NCI-H2196 (cell line): ENCODE data around the gene C6orf62.
"Not testable (repeated sequence)": the region's sequence is repeated elsewhere in the genome, so short reads cannot be mapped to it uniquely, and the experiment has no call there.

ENCODE experiments used
- DNase-seq: peaks from one replicate; lab custom pipeline; 2025; ENCODE audit not compliant: unreplicated experiment; lab: John Stamatoyannopoulos, UW

C6orf62 gene

DNA sequence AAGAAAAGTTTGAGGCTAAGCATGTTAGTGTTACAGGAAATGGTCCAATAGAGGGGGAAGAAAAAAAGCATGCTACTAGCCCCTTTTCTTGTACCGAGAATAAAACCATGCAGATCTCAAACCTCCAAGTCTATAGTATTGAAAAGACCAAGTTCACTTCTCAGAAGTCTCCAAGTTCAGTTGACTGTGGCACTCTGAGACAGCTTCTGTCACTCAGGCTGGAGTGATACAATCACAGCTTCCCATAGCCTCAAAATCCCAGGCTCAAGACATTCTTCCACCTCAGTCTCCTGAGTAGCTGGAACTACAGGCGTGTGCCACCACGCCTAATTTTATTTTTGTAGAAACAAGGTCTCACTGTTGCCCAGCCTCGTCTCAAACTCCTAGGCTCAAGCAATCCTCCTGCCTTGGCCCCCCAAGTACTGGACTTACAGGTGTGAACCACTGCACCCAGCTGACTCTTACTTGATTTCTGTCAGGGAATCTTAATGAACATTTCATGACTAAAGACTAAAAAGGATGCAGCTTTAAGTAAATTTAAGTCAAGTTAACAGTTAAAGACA, 16.2 kb downstream of the C6orf62 start:
- DNase-seq = no peak

DNA sequence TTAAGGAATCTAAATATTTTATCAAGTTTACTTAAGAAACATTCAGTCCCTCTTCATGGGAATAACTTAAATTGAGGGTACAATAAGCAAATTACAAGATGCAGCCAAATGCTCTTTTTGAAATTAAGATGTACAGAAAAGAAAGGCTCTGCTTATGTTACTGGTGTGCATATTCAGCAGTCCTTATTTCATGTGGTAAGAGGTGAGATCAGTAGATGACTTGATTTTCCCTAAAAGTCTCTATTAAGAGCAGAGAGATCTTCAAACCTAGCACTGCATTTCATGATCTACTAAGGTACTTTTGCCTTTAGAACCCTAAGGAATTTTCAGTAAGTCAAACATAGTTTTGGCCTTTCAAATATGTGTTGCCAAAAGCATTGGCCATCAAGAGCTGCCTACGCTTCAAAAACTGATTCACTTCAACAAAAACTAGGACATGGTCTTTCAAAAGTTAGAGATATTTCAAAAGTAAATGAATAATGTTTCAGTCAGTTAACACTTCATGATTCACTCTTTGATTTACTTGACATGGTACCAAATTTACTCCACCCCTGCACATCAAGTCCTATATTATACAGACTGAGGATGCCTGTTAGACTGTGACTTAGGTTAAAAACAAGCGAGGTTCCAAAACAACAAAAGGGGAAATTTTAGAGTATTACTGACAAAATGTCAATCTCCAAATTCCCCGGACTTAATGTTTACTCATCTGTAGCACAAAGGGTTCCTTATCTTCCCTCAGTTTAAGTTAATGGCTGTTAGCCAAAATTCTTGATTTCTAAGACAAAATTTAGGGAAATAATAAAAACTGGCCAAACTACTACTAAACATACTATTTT, 19.2 kb downstream of the C6orf62 start:
- no peak for DNase-seq

DNA sequence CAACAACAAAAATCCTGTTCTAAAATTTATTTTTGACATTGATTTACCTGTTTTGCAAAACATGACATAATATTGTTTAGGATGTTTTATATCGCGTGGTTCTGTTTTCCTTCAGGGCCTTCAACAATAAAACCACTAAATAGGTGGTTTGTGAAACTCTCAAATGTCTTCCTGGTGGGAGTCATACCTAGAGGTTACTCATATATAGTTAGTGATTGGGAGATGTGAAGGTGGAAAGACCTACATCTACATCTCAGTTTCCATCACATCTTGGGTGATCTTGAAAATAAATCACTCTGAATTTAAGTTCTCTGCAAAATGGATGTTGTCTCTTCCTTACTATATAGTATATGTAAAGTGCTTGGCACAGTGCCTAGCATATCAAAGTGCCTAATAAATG, 22.9 kb downstream of the C6orf62 start:
- DNase-seq = no peak

DNA sequence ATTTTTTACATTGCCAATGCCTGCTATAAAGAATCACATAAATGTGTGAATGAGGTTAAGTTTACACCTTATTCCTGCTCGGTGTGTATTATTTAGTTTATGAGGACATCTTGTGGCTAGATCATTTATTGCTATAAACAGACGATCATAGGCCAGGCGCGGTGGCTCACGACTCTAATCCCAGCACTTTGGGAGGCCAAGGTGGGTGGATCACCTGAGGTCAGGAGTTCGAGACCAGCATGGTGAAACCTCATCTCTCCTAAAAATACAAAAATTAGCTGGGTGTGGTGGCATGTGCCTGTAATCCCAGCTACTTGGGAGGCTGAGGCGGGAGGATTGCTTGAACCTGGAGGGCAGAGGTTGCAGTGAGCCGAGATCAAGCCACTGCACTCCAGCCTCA, 23.3 kb downstream of the C6orf62 start:
- DNase-seq = peak; percentile 44

DNA sequence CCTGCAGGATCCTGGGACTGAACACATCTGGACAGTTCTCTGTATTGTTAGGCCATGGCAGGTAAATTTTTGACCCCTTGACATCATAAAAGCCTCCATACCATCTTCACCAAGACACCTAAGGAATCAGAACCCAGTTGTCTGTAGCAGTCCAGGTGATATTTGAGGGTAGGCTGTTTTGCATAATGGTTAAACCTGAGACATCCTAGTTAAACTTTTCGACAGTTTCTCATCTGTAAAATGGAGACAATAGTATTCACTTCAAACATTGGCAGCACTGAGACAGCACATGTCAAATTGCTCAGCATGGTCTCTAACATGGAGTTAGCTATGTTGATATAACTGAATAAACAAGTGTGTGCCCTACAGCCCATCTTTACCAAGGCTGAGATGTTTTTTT, 24.8 kb downstream of the C6orf62 start:
- no peak for DNase-seq

DNA sequence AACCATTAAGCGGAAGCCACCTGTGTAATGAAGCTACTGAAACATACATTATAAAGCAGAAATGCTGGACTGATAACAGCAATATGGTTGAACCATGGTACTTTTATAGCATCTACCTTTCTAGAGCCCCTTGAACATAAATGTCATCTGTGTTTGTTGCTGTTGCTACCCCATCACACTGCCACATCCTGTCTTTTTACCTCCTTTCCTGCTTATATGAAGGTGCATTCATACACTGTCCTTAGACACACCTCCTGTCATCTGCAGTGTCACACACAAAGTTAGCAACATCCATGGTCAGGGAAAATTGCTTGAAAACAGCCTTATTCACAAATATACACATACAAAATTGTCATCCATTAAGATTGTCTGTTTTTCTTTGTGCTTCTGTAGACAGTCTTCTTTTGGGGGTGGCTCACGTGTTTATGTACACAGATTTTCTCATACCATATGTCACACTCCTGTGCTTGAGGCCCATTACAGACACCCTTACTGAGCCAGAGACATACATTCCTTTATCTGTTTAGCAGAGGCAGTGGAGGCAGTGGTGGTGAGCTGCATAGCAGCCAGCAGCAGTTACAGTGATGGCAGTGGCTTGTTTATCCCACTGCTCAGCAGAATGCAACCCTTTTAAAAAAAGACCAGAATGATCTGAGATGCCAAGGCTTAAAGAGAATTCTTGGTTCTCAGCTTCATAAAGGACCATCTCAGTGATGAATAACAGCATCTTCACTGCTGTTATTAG, 25.9 kb downstream of the C6orf62 start:
- DNase-seq = no peak

DNA sequence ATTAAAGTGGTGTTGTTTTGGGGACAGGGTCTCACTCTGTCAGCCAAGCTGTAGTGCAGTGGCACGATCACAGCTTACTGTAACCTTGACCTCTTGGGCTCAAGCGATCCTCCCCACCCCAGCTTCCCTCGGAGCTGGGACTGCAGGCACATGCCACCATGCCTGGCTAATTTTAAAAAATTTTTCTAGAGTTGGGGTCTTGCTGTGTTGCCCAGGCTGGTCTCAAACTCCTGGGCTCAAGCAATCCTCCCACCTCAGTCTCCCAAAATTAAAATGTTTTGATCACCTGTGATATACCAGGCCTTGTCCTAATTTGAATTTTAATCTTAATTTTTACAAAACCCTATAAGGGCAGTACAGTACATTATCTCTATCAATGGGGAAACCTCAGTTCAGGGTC, 26.5 kb downstream of the C6orf62 start:
- DNase-seq = no peak

DNA sequence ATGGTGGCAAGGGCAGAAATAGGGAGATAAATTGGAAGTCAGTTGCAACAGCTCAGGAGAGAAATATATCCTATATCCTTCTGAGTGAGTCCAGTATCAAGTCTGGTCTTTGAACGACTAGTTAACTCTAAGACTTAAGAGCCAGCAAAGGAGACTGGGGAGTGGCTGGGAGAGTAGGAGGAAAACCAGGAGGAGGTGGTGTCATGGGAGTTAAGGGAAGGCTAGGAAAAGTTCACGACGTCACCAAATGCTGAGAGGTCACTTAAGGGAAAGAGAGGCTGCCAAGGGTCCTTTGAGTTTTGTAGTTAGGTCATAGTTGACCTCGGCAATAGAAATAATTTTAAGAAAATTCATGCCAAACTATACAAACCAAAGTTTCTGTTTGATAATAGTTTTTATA, 27.0 kb downstream of the C6orf62 start:
- DNase-seq = no peak

DNA sequence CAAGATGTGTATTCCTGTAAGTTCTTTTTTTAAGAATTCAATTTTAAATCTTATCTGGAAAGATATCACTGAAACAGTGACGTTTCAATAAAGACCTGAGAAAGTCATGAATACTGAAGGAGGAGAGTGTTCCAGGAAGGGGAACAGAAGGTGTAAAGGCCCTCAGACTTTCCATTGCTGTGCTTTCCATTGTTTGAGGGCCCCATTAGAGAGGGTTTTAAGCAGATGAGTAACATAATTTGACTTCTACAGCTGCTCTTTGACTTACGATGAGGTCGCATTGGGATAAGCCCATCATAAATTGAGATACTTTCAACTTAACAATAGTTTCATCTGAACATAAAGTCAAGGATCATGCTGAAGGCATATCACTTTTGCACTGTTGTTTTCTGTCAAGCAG, 27.4 kb downstream of the C6orf62 start:
- no peak for DNase-seq

DNA sequence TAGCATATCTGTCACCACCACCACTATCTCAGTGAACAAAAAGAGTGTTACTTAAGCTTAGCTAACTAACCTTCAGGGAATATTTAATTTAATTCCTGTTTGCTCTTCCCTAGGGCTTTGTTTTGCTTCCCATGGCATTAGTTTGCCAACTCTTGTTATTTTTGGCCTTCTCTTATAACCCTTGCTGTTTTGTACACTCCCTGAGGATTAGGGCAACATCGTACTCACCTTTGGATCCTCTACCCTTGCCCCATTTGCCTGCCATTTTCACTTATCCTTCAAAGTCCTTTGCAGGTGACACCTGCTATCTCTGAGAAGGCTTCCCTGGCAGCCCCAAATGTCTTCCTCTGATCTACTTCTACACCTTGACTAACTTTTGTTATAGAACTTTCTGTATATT, 28.4 kb downstream of the C6orf62 start:
- DNase-seq = no peak

DNA sequence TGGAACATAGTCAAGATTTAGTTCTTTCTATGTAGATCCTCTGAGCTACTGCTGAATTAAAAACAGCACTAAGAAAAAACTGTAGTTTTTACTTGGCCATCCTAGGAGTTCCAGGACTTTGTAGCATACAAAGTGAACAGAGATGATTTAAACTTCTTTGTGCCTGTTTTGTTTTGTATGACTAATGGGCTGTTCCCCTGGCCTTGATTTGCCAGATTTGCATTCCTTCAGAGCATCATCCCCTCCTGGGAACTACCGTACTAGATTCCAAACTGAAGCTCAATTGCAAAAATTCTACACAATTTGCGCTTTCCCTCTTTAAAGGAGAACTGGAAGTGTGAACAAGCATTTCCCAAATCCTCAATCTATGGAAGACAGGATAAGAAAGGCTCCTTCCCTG, 29.0 kb downstream of the C6orf62 start:
- DNase-seq = no peak

DNA sequence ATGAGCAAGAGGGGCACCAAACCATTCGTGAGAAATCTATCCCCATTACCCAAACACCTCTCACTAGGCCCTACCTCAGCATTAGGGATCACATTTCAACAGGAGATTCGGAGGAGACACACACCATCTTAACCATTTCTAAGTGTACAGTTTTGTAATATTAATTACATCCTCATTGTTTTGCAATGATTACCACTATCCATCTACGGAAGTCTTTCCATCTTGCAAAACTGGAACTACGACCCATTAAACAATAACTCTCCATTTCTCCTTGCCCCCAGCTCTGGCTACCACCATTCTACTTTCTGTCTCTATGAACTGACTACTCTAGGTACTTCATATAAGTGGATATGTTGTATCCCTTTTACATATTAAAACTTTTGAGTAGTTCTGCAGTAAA, 32.0 kb downstream of the C6orf62 start:
- no peak for DNase-seq

DNA sequence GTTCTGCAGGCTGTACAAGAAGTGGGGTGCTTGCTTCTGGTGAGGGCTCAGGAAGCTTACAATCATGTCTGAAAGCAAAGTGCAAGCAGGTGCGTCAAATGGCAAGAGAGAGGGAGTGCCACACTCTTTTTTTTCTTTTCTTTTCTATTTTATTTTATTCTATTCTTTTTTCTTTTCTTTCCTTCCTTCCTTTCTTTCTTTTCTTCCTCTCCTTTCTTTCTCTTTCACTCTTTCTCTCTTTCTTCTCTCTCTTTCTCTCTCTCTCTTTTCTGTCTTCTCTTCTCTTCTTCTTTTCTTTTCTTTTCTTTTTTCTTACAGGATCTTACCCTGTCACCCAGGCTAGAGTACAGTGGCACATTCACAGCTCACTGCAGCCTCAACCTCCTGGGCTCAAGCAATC, 32.5 kb downstream of the C6orf62 start:
- DNase-seq = no peak

DNA sequence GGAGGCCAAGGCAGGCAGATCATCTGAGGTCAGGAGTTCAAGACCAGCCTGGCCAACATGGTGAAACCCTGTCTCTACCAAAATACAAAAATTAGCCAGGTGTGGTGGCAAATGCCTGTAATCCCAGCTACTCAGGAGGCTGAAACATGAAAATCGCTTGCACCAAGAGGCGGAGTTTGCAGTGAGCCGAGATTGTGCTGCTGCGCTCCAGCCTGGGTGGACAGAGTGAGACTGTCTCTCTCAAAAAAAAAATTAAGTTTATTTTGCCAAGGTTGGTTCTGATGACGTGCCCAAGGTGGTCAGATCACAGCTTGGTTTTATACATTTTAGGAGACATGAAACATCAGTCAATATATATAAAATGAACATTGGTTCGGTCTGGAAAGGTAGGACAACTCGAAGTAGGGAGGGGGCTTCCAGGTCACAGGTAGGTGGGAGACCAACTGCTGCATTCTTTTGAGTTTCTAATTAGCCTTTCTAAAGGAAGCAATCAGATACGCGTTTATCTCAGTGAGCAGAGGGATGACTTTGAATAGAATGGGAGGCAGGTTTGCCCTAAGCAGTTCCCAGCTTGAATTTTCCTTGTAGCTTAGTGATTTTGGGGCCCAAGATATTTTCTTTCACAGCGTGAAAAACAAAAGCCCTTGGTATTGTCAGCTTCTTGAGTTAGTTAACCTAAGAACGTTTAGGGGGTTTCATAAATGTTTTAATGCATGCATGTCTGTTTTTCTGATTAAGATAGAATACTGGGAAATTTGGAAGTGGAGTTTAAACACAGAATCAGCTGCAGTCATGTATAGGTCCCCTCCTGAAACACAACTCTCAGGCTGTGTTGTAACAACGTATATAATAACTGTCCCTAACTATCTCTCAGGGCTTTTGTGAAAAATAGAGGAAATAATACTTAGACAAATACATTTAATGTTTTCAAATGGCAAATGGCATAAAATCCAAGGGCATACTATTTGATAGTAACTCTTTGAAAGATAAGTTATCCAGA, 35.4 kb downstream of the C6orf62 start:
- DNase-seq = no peak

DNA sequence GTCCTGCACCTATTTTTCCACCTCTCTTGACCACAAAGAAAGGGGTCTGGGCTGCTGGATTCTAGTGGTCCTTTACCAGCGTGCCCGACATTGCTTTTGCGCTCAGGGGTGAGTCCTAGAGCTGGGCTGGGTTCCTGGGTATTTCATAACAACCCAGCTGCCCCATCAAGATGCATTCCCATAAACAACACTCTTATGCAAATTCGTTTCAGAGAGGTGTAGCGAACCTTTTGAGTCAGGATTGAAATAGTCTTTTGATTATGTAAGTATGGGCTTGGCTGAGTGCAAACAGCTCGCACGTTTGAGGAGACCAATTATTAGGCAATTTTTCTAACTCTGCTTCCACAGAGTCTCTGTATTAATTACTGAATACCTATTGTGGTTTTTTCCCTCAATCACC, 38.4 kb downstream of the C6orf62 start:
- DNase-seq = no peak

DNA sequence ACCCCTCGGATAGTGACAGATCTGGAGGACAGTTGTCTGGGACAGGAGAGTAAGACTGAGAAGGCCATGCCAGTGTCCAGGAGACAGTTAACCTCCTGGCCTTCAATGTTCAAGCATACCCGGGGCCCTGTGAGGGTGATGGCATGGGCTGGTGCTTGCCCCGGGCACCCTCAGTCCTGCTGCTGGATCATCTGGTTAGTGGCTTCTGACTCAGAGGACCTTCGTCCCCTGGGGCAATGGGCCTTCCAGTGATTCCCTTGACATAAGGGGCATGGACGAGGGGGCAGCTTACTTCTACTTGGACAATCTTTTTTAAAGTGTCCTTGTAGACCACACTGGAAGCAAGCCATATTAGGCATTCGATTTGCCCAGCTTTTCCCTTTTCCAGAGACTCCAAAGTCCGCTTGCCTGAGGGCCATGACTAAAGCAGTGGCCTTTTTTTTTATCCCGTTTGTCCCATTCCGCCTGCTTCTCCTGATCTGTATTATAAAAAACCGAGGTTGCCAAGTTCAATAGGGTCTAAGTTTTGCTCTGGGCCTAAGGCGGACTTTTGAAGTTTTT, 40.1 kb downstream of the C6orf62 start:
- DNase-seq = not testable (repeated sequence)

DNA sequence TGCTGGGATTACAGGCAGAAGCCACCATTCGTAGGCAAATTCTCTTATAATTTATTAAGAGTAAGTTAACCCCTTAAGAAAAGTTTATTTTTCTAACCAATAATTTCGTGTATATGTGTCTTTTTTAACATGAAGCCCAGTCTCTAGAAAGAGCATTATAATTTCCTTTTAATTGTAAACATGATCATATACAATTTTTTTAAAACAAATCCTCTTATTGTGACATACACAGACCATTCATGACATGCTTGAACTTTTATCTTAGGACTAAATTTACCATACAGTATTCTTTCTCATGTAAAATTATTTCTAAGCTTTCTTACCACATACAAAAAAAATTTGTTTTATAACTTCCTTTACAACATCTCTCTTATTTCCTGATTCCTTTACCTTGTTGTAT, 45.3 kb downstream of the C6orf62 start:
- DNase-seq = no peak

DNA sequence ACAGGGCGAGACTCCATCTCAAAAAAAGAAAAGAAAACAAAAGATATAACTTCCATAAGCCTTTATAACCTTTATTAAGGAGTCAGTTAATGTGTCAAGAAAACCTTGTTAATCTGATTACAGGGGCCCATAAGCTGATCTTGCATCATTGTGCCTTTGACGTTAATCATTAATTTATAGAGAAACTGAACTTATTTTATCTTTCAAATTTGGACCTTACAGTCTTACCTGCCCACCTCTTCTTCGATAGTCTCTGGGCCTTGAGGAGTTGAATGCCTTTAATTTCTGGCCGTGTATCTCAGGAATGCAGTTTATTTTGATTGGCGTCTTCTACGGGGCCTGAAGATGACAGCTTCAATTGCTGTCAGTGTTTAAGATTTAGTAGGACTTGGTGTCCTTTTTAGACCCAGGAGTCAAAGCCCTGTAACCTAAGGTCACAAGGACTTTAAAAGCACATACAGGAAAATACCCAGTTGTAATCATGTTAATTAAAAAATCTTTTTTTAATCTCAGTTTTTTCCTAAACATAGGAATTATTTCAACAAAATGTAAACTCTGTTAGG, 46.3 kb downstream of the C6orf62 start:
- no peak for DNase-seq

DNA sequence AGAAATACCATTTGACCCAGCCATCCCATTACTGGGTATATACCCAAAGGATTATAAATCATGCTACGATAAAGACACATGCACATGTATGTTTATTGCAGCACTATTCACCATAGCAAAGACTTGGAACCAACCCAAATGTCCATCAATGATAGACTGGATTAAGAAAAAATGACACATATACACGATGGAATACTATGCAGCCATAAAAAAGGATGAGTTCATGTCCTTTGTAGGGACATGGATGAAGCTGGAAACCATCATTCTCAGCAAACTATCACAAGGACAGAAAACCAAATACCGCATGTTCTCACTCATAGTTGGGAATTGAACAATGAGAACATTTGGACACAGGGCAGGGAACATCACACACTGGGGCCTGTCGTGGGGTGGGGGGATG, 47.9 kb downstream of the C6orf62 start:
- DNase-seq = not testable (repeated sequence)

DNA sequence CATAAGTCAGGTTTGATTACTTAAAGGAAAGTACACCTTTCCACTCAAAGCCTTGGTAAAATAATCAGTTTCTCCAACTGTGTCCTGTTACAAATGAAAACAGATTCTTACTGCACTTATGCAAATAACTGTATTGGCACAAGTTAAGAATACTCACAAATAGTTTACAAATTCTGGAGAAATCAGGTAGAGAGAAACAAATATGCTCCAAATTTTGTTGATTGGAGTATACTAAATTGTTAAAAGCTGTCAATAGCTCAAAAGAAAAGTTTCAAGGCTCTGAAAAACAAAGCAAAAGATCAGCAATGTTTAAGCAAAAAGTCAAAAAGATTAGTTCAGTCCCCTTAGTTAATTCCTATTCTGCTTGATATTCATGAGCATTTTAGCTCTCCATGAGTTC, 48.5 kb downstream of the C6orf62 start:
- DNase-seq = not testable (repeated sequence)
